Measurements from ENCODE around the gene OR52D1. TPM values are rescaled to one million over a fixed set of nuclear protein-coding genes. Genes with fewer than 3 reads are reported as not detected.

The OR52D1 gene
- total and polyA plus RNA-seq, 4 donors: not detected

DNA sequence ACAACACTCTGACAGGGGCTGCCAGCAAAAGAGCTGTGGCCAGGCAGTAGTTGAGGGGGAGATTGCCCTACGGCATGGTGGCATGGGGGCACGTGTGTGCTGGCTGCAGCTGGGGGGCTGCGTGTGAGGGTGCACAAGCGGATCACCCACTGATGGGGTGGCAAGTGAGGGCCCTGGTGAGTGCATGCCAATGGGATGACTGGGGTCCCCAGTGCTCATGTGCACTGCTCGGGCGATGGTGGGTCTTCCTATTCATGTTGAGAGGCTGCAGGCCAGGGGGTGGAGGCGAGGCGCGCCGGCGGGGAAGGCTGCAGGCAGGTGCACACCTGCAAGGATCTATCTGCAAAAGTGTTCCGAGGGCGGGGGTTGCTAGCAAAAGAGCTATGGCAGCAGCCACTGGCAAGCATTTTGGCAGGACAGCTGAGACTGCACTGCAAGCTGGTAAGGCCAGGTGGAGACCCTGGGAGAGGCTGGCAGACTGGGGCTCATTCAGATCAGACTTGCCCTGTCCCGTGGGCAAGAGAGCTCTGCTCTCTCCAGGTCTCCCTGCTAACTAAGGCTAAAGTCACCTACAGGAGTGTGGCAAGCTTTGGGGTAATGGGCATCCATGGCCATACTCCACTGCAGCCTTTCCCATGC lies 27.4 kb upstream of the OR52D1 start:
- no peaks in the 10 kb centered on the region for H3K36me3 ChIP-seq (ENCODE audit: control insufficient read depth in 4 of 4, insufficient read depth in 3 of 4, low read depth in 1 of 4, low read length in 3 of 4)
- TF ChIP-seq FOXA2 (IDR thresholded peaks at IDR 0.05): no peak
- TF ChIP-seq RXRA (IDR thresholded peaks at IDR 0.05): no peak
- no peak for TF ChIP-seq GABPA (IDR thresholded peaks at IDR 0.05 in 1 of 2, conservative IDR thresholded peaks at IDR 0.05 in 1 of 2)
- TF ChIP-seq, protein P1, sequence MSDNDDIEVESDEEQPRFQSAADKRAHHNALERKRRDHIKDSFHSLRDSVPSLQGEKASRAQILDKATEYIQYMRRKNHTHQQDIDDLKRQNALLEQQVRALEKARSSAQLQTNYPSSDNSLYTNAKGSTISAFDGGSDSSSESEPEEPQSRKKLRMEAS (IDR thresholded peaks at IDR 0.05): no peak
- no peak for TF ChIP-seq RAD21 (IDR thresholded peaks at IDR 0.05)
- no peak for TF ChIP-seq YY1 (IDR thresholded peaks at IDR 0.05)
- TF ChIP-seq, protein P2, sequence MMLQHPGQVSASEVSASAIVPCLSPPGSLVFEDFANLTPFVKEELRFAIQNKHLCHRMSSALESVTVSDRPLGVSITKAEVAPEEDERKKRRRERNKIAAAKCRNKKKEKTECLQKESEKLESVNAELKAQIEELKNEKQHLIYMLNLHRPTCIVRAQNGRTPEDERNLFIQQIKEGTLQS (IDR thresholded peaks at IDR 0.05): no peak
- no peak for TF ChIP-seq TAF1 (conservative IDR thresholded peaks at IDR 0.05)
- TF ChIP-seq HNF4A (conservative IDR thresholded peaks at IDR 0.05): no peak
- TF ChIP-seq EGR1 (IDR thresholded peaks at IDR 0.05; ENCODE audit: low read depth in 2 of 2): no peak
- TF ChIP-seq, protein P3, sequence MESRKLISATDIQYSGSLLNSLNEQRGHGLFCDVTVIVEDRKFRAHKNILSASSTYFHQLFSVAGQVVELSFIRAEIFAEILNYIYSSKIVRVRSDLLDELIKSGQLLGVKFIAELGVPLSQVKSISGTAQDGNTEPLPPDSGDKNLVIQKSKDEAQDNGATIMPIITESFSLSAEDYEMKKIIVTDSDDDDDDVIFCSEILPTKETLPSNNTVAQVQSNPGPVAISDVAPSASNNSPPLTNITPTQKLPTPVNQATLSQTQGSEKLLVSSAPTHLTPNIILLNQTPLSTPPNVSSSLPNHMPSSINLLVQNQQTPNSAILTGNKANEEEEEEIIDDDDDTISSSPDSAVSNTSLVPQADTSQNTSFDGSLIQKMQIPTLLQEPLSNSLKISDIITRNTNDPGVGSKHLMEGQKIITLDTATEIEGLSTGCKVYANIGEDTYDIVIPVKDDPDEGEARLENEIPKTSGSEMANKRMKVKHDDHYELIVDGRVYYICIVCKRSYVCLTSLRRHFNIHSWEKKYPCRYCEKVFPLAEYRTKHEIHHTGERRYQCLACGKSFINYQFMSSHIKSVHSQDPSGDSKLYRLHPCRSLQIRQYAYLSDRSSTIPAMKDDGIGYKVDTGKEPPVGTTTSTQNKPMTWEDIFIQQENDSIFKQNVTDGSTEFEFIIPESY (IDR thresholded peaks at IDR 0.05): no peak
- H3K9ac ChIP-seq (ENCODE audit: low read depth in 1 of 2, low read length in 2 of 2): no peak overlapping the region
- DNase-seq (ENCODE audit: low spot score): no peak
- no peak overlapping the region for H3K4me3 ChIP-seq (ENCODE audit: low read depth in 1 of 3, low read length in 3 of 3)
- peaks cover 0 to 3% (median 0%) of the 10 kb centered on the region in 4 donors for H3K27me3 ChIP-seq (ENCODE audit: control insufficient read depth in 4 of 4, insufficient read depth in 4 of 4, low read length in 3 of 4)
- no peaks in the 10 kb centered on the region for H3K4me1 ChIP-seq (ENCODE audit: control insufficient read depth in 4 of 4, insufficient read depth in 4 of 4, low read length in 3 of 4)
- WGBS: 93% methylated on average over 14 of the region's 14 CpGs
- H3K27ac ChIP-seq (ENCODE audit: low read depth in 1 of 2, low read length in 2 of 2): no peak overlapping the region
- peaks cover 0 to 3% (median 0%) of the 10 kb centered on the region in 4 donors for H3K9me3 ChIP-seq (ENCODE audit: control insufficient read depth in 4 of 4, low read length in 3 of 4)

DNA sequence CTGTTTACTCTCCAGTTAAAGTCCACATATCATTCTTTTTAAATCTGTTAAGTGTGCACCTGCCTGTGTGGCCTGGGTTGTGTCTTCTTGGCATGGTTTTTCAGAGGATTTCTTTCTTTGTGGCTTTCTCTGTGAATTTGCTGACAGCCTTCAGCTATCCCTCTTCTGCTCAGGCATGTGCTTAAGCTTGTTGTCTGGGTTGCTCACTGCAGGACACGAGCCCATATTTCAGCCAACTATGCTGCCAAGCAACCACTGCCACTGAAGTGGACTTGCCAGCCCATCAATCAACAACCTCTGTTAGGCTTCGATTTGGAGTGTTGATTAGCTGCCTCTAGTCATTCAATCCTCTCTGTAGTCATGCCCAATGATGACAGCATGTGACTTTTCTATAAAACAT lies 21.0 kb upstream of the OR52D1 start:
- Histone ChIP-seq H3K27ac (ENCODE audit: low read depth in 1 of 2, low read length in 2 of 2) (no peak overlapping the region), H3K4me1 (ENCODE audit: control insufficient read depth in 4 of 4, insufficient read depth in 4 of 4, low read length in 3 of 4) (no peaks in the 10 kb centered on the region), H3K27me3 (ENCODE audit: control insufficient read depth in 4 of 4, insufficient read depth in 4 of 4, low read length in 3 of 4) (no peaks in the 10 kb centered on the region), H3K4me3 (ENCODE audit: low read depth in 1 of 3, low read length in 3 of 3) (no peak overlapping the region), H3K9ac (ENCODE audit: low read depth in 1 of 2, low read length in 2 of 2) (no peak overlapping the region), H3K36me3 (ENCODE audit: control insufficient read depth in 4 of 4, insufficient read depth in 3 of 4, low read depth in 1 of 4, low read length in 3 of 4) (no peaks in the 10 kb centered on the region), H3K9me3 (ENCODE audit: control insufficient read depth in 4 of 4, low read length in 3 of 4) (no peaks in the 10 kb centered on the region)
- WGBS: 66% methylated on average over 2 of the region's 2 CpGs
- TF ChIP-seq, protein P2 (IDR thresholded peaks at IDR 0.05): no peak
- TF ChIP-seq JUND (IDR thresholded peaks at IDR 0.05) (no peak), FOXA1 (IDR thresholded peaks at IDR 0.05) (no peak), RXRA (IDR thresholded peaks at IDR 0.05) (no peak), EGR1 (IDR thresholded peaks at IDR 0.05; ENCODE audit: low read depth in 2 of 2) (no peak), SP1 (IDR thresholded peaks at IDR 0.05) (no peak), NR2F2 (IDR thresholded peaks at IDR 0.05) (no peak), RAD21 (IDR thresholded peaks at IDR 0.05) (no peak), HNF4G (IDR thresholded peaks at IDR 0.05) (no peak), YY1 (IDR thresholded peaks at IDR 0.05) (no peak), GABPA (IDR thresholded peaks at IDR 0.05 in 1 of 2, conservative IDR thresholded peaks at IDR 0.05 in 1 of 2) (no peak), FOXA2 (IDR thresholded peaks at IDR 0.05) (no peak), TAF1 (conservative IDR thresholded peaks at IDR 0.05) (no peak), HNF4A (conservative IDR thresholded peaks at IDR 0.05) (no peak)
- TF ChIP-seq, protein P4, sequence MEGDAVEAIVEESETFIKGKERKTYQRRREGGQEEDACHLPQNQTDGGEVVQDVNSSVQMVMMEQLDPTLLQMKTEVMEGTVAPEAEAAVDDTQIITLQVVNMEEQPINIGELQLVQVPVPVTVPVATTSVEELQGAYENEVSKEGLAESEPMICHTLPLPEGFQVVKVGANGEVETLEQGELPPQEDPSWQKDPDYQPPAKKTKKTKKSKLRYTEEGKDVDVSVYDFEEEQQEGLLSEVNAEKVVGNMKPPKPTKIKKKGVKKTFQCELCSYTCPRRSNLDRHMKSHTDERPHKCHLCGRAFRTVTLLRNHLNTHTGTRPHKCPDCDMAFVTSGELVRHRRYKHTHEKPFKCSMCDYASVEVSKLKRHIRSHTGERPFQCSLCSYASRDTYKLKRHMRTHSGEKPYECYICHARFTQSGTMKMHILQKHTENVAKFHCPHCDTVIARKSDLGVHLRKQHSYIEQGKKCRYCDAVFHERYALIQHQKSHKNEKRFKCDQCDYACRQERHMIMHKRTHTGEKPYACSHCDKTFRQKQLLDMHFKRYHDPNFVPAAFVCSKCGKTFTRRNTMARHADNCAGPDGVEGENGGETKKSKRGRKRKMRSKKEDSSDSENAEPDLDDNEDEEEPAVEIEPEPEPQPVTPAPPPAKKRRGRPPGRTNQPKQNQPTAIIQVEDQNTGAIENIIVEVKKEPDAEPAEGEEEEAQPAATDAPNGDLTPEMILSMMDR (IDR thresholded peaks at IDR 0.05; ENCODE audit: low read depth, low read length, missing input control): no peak
- TF ChIP-seq, protein P1 (IDR thresholded peaks at IDR 0.05): no peak
- TF ChIP-seq, protein P5, sequence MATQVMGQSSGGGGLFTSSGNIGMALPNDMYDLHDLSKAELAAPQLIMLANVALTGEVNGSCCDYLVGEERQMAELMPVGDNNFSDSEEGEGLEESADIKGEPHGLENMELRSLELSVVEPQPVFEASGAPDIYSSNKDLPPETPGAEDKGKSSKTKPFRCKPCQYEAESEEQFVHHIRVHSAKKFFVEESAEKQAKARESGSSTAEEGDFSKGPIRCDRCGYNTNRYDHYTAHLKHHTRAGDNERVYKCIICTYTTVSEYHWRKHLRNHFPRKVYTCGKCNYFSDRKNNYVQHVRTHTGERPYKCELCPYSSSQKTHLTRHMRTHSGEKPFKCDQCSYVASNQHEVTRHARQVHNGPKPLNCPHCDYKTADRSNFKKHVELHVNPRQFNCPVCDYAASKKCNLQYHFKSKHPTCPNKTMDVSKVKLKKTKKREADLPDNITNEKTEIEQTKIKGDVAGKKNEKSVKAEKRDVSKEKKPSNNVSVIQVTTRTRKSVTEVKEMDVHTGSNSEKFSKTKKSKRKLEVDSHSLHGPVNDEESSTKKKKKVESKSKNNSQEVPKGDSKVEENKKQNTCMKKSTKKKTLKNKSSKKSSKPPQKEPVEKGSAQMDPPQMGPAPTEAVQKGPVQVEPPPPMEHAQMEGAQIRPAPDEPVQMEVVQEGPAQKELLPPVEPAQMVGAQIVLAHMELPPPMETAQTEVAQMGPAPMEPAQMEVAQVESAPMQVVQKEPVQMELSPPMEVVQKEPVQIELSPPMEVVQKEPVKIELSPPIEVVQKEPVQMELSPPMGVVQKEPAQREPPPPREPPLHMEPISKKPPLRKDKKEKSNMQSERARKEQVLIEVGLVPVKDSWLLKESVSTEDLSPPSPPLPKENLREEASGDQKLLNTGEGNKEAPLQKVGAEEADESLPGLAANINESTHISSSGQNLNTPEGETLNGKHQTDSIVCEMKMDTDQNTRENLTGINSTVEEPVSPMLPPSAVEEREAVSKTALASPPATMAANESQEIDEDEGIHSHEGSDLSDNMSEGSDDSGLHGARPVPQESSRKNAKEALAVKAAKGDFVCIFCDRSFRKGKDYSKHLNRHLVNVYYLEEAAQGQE (IDR thresholded peaks at IDR 0.05): no peak
- TF ChIP-seq, protein P3 (IDR thresholded peaks at IDR 0.05): no peak
- DNase-seq (ENCODE audit: low spot score): no peak

Data from liver (tissue), 9 donors.